SW 1271 (cell line): ENCODE results near the gene DAB2.
A peak's percentile ranks its signal among the peaks of the same experiment; 100 is the strongest.

Experiments
- DNase-seq, 2 experiments: peaks; one replicate each; lab custom pipeline; 2025; lab: John Stamatoyannopoulos, UW

The DAB2 gene

DNA sequence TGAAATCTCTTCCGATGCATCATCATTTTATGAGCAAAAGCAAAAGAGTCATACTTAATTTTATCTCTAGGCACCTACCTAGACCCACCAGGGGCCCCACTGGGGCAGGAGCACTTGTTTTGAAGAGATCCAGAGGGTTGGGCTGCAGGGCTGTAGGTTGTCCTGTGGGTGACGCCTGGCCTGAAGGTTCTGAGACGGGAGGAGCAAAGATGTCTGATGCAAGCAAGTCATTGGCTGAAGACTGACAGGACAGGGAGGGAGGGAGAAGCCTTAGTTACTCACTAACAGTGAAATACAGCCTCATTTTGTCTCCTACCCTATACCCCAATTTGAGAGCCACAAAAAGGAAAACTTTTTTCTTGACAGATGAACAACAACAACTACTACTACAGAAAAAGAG, 43.4 kb downstream of the DAB2 start:
- DNase-seq, result no peak

DNA sequence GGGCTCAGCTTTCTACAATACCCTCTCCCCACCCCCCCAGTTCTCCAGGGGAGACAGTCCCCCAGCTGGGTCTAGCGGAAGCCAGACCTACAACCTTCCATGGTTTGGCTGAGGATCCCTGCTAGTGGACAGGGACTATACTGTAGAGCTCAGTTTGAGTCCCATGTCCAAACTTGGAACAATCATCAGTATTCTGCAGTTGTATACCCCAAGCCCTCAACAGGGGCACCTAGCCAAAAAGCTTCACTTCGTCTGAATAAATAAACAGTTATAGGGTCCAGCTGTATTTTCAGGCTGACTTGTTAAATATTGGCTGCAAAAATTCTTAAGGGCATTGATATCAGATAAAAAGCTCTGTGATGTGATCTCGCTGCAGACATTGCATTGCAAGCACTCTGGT, 45.1 kb downstream of the DAB2 start:
- DNase-seq, result no peak

DNA sequence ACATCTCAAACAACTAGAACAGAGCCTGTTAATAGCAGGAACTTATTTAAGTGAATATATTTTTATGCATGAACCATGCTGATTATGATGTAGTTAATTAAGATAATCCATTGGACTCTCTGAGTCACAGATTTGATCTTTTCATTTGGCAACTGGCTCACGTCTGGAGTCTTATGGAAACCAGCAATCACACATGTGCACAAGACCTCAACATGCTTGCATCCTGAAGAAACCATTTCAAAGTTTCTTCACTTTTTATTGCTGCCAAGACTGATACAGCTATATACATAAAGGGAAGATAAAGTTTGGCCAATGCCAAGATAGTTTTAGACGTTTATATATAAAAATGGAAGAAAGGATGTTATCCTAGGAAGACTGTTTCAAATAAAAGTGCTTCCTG, 47.2 kb downstream of the DAB2 start:
- DNase-seq, result no peak

DNA sequence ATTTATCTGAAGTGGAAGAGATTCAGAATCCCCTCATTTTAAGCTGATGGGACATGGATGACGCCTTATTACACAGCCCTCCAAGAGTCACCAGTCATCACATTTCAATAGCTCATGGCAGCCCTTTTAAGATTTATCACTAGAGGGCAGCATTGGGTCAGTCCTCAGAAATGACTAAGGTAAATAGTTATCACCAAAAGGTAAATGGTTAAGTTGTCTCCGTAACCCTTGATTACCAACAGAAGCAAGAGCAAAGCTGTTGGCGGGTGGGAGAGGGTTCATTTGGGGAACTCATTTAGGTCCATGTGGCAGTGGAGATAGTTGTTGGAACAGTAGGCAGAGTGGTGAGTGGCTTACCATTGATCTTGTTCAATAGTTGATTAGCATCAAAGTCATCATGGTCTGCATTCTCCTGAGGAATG, 48.5 kb downstream of the DAB2 start:
- peak in 1 of 2 experiments; percentile 73 for DNase-seq

DNA sequence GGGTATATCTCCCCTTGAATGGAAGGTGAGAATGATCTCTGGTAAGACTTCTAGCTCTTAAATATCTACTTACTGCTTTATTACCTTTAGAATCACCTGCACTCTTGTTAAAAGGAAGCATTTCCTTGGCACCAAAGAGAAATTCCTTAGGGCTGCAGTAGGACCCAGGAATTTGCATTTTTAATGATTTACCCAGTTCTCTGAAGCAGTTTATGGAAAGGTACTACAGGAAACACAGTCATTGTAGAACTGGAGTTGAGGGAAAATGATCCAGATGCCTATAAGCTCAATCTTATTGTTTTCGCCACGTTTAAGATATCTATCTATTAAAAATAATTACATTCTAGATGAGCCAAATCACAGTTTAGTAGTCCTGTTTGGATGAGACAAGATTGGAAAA, 51.0 kb downstream of the DAB2 start:
- no peak for DNase-seq

DNA sequence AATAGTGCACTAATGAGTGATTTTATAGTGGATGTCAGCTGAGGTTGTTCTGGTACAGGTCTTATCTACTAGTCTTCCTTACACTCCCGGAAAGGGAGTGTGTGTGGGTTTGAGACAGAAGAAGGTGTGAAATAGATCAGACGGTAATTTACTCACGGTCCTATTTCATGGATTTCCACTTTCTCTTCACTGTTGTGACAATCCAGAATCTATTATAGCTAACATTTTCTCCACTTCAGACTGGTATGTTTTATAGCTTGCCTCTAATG, 53.5 kb downstream of the DAB2 start:
- DNase-seq, result no peak

DNA sequence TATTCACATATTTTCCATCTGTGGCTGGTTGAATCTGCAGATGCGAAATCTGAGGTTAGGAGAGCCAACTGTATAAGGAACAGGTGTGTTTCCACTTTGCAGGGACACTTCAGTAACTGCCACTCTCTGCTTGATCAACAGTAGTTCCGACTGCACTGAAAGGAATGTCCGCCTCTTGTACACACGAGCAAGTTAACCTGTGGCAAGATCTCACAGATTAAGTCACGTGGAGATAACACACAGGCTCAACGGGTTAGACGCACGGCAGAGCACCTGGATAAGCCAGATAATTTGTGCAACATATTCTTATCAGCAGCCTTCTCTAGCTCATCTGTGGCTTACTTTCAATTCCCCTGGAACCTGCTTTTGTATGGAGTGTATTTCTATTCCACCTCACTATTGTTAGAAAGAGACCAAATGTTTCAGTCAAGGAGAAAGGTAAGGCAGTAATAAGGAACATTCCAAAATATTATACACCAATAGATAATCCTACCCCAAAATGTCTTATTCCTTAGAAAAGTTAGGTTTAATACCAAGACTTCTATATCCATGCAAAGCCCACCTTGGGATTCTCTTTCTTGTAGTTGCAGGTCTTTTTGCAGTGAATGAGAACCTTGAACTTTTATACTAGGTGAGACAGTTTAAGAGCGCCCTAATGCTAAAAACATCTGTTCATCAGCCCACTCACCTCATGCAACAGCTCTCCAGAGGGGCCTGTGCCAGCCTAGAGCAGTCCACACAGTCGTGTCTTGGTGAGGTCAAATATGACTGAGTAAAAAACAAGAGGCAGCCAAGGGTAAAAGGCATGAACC, 54.0 kb downstream of the DAB2 start:
- no peak for DNase-seq

DNA sequence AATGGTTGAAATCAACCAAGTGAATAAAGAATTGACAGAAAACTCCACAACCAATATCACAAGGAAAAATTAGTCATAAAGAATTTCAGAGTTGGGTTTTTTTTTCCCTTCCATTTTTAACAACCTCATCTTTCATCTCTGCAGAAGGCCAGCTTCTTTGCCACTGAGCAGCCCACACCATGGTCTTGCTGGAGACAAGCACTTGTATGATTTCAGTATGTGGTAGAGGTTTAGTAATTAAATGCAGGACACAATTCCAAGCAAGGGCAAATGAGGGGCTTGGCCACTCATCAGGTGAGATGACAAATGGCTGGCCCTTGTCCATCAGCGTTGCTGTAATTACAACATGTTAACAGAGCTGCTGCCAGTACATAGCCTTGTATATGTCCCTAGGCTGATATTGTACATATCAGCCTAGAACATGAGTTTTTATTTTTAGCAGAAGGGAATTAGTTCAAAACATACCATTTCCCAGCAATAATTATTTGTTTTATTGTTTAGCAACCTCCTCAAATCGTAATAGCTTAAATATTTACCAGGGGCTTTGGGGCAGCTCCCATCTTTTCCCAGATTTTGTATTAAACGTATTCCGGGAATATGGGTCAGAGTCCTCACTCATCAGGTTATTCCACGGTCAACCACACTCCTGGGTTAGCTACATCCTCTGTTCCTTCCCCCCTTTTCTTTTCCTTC, 55.5 kb downstream of the DAB2 start:
- DNase-seq, result no peak

DNA sequence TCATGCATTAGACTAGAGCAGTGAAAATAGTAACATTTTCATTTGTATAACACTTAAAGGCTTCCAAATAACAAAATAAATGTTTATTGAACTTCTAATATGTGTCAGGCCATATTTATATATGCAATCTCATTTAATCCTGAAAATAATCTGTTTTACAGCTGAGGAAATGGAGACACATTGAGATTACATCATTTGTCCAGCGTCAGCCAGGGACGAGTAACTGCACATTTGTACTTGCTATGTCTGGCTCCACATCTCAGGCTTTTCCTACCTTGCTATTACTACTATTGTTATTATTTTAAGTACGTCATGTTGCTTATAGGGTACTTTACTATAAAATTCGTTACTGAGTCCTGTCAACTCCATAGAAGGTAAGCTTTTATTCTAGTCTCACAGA, 56.7 kb downstream of the DAB2 start:
- no peak for DNase-seq

DNA sequence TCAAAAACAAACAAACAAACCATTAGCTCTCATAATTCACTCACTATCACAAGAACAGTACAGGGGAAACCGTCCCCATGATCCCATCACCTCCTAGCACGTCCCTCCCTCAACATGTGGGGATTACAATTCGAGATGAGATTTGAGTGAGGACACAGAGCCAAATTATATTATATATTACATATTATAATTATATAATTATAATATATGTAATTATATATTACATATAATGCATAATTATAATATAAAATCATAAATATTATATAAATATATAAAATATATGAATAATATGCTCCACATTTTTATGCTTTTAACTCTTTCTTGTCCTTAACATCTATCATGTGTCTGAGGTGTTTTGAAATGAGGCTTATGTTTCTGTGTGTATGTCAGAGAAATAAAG, 57.1 kb downstream of the DAB2 start:
- no peak for DNase-seq

DNA sequence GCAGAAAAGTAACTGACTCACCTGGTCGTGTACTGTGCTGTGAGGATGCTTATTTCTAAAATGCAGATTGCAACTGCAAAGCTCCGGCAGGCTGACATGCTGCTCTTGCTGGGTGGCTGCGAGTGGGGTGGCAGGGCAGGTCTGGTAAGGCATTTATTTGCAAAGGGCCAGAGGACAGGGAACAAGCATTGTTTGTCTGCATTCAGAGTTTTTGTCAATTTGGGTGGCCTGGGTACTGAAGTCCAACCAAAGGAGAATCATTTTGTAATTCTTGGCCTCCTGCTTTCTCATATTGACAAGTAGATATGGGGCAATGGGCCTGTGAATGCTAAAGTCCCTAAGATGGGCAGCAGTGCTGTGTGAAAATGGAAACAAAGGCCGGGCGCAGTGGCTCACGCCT, 60.4 kb downstream of the DAB2 start, which contains the start of gene C9:
C9 (minus strand) TSS at position 129 of the 400 bp plus-strand sequence; CDS start at position 98, 31 bp downstream.
- DNase-seq, result no peak

DNA sequence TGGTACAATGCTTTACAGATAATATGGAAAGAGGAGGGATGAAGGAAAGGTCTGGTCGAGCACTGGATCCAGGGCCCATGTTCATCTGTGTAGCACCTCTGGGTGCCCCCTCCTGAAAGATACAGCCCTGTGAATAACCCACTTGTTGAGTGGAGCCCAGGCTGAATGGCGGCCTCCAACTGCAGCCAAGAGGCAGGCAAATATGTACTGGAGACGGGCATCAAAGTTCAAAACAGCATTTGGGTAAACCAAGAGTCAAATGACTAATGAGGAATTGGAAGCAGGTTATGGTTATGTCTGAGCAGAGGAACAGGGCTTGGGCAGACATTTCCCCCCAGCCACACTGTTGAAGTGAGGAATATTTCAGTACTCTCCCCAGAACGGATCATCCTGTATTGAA, 61.6 kb downstream of the DAB2 start:
- DNase-seq, result no peak

DNA sequence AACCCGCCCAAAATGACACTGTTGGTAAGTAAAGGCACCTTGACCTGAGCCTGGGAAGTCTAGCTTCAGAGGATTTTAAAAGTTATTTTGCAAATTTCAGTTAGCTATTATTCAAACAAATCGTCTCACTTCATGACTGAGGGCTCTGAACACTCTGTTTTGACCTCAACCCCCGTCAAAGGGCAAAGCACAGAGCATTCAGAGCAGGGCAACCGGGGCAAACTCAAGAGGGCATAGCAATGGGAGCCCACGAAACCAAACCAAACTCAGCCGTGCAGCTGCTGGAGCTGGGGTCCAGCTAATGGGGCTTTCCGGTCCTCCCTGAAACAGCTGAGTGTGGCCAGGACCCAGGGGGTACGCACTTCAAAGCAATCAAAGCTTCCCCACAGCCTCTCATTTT, 62.1 kb downstream of the DAB2 start:
- no peak for DNase-seq

DNA sequence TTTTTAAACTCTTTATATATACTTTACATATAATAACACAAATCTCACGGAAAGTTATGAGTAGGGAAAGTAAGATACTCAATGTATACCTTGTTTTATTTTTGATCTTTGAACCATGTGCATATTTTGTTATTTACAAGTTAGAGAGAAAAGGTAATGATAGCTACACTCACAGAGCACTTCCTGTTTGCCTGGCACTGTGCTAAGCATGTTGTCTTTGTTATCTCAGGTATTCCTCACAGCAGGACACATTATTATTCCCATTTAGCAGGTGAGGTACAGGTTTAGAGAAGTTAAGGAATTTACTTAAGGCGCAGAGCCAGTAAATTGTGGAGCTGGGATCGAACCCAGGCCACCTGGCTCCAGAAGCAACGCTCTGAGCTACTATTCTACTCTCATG, 63.5 kb downstream of the DAB2 start:
- DNase-seq, result no peak

DNA sequence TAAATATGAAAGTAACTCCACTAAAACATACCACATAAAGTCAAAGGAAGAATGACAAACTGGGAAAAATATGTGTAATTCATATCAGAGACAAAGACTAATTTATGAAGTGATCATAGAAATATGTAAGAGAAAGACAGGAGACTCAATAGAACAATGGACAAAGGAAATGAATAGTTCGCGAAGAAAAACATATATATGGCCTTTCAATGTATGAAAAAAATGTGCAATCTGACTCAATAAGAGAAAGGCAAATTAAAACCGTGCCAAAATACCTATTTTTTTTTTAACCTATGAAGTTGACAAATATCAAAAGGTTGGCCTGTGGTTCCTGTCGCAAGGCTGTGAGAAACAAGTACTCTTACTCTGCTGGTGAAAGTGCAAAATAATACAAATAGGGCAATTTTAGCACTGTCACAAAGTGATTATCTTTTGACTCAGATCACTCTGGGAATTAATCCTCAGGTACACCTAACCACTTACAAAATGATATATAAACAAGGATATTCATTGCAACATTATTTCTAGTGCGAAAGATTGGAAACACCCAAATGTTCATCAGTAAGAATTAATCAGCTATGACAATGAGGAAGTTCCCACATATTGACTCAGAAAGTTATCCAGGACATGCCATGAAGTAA, 64.2 kb downstream of the DAB2 start:
- no peak for DNase-seq

DNA sequence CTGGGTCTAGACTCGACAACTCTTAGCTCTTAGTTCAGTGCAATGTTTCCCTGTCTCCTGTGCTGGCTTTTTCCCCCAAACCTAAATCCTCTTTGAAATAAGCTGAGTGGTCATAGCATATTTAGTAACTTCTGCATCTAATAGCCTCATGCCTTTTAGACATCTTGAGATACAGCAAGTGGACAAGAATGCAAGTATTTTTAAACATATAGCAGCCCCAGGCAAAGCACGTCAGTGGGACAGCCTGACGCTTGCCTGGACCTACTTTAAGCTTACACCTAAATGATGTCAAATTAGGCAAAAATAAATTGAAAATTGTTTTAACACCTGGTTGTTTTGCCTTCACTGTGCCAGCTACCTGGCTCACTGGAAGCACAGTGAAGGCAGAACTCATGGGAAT, 68.5 kb downstream of the DAB2 start:
- no peak for DNase-seq

DNA sequence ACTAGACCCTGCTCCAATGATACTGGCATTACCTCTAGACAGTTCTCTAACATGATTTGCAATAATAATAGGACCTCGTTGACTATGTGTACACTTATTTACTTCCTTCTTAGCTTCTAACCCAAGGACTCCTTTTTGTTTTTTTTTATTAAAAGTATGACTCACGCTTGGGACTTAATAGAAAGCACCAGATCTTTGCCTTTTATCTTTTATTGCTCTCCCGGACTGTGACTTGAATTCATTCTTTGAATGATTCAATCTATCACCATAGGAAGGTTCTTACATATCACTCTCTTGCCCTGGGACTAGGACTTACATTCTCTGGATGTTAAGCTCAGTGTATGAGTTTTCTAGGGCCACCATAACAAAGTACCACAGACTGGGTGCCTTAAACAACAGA, 69.5 kb downstream of the DAB2 start:
- no peak for DNase-seq

DNA sequence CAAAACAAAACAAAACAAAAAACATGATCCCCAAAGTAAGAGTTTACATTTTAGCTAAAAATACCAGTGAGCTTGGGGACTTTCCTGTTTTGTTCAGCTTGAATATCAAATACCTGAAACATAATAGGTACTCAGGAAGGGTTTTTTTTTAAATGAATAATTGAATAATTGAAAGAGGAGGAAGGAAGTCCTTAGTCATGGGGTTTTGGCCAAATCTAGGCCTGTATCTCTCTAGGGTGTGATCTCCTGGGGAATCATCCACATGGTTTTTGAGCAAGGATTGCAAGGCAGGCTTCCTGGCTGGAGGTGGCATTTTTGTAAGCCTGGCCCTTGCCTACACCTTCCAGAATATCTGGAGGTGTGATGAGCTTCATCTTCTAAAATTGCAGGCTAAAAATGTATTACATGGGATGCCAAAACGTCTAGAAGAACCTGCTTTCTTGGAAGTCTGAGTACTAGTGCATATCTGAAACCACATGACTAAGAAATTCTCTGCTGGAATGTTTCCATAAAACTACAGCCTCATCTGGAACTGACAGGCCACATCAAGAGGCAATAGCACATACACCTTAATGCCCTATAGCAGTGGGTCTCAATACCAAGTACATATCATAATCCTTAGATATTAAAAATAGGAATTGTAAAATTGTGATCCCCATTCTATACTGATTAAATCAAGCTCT, 70.9 kb downstream of the DAB2 start:
- DNase-seq, result no peak

DNA sequence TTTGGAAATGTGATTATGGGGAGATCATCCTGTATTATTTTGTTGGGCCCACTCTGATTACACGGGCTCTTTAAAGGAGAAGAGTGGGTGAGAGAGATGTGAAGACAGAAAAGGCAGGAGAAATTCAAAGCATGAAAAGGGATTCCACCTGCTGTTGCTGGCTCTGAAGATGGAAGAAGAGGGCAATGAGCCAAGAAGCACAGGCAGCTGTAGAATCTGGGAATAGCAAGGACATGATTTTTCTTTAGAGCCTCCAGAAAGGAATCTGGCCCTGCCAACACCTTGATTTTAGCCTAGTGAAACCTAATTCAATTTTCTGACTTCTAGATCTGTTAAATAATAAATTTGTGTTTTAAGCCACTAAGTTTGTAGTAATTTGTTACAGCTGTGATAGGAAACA, 71.8 kb downstream of the DAB2 start:
- DNase-seq, result no peak

DNA sequence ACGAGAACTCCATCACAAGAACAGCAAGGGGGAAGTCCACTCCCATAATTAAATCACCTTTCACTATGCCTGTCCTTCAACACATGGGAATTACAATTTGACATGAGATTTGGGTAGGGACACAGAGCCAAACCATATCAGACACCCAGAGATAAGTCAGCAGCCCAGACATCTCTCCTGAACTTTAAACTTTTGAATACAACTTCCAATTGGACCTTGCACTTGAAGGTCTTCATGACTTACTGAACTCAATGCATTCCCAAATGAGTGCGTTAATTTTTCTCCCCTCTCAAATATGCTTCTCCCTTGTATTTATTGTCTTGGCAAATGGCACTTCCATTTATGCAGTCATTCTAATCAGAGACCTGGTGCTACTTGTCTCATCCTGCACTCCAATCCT, 72.6 kb downstream of the DAB2 start:
- DNase-seq, result no peak

DNA sequence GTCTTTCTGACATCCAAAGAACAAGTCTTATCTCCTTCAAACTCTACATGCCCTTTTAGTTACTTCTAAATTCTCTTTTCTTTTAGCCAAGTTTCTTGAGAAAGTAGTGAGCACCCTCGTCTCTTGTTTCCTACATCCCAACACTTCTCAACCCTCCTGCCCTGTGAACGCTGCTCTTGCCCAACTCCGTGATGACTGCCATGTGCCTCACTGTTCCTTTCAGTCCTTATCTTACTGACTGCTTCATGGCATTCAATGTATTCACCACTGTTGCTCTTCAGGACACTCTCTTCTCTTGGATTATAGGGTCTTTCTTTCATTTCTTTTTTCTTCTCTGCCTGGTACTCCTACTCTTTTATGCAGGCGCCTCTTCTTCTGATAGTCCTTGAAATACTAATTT, 75.3 kb downstream of the DAB2 start:
- DNase-seq, result no peak

DNA sequence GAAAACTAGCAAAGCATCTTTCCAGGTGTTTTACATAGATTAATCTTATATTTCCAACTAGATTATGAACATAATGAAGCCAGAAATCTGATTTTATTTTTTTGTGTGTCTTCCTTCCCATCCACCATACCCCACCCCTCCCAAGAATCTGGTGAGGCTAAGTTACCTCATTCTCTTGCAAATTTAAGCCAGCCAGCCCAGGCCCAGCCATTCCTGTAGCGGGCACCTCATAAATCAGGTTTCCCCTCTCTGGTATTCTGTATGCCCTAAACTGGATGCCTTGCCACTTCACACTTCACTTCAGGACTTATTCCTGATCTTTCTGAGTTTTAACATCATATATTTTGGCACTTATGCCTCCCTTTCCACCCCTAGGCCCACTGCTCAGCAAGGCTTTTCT, 82.3 kb downstream of the DAB2 start:
- DNase-seq, result no peak

DNA sequence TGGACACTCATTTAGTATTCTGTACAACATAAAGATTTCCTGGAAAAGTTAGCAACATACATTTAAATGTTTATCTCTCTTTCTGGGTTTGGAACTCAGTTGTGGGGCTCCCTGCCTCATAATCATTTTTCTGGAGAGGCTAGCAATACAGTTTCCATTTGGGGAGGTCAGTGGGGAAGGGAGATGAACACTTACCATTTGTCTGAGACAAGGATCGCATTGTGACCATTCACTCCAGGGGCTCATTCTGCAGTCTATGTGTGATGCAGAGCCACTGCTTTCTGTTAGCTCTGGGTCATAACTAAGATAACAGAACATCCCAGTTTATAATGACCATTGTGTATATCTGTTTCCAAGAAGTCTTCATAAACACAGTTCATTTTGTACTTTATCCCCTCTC, 82.9 kb downstream of the DAB2 start:
- no peak for DNase-seq
